Adrenal gland (tissue), 5 donors: ENCODE data around the gene CEP89.

ENCODE experiments used
- CTCF ChIP-seq, 6 experiments: fragments of 450-650 bp in 4 of 6; fragments of 200-600 bp in 2 of 6; sonication (generic) in 1 of 6; IDR thresholded peaks; 1 replicate in 5 of 6; 2 replicates in 1 of 6; pipeline versions ENCODE4 v1.5.1 to v1.8.0; 2016 to 2021; ENCODE audit warnings: antibody characterized with exemption in 6 of 6, mild to moderate bottlenecking in 2 of 6, moderate library complexity in 1 of 6
- POLR2A ChIP-seq, 2 donors: fragments of 450-650 bp; IDR thresholded peaks; one replicate each; pipeline ENCODE4 v1.6.1; 2017; ENCODE audit warnings: antibody characterized with exemption in 2 of 2, mild to moderate bottlenecking in 2 of 2, moderate library complexity in 1 of 2
- donor health status: DM: no; HTN: no; CAD: no.

DNA sequence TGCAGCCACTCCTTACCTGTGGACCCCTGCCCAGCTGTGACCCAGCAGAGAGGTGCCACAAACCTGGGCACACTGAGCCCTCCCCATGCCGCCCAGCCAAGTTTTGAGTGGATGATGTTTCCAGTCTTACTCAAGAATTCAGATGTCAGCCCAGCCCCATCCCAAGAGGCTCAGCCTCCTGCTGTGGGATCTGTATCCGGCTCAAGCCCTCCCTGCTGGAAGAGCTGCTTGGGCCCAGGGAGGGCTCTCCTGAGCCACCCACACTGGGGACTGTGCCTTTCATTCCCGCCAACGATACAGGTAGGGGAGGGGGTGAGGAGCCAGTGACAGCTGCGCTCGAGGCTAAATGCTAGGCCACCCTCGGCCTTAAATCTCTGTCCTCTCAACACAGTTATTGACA, 96.3 kb downstream of the CEP89 start:
- TF ChIP-seq CTCF (IDR thresholded peaks at IDR 0.05) = no peak
- no peak for TF ChIP-seq POLR2A (IDR thresholded peaks at IDR 0.05)
